Measurements from ENCODE around the gene CACNA2D4.

The CACNA2D4 gene

DNA sequence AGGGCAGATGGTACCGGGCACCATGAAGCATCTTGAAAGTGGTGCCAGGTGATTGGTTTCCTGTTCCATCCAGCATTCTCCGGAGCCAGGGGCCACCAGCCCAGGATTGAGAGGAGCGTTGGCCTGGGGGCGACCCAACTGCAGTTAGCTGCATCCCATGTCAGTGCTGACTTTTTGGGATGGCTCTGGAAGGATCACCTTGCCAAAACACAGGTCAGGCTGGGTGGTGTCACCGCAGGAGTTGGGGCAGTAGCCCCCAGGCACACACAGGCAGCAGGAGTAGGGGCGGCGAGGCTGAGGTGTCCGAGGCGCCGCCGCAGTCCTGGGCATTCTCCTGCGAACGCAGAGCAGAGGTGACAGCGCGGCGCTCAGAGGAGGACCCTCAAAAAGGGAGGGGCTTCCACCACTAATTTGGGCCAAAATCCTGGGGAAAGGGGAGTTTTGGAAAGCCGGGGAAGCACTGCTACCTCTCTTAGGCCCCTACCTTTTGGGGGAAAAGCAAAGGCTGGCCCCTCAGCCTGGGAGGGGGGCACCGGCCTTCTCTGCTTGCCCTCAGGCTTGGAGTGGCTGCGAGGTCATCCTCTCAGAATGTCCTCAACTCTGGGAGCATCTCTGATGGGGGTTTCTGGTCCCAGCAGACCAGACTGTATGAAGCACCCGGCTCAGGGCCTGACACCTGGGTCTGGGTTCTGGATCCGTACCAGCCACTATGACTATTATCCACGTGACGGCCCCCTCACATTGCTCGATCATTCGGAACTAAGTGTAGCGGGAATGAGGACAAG lies 124.8 kb downstream of the CACNA2D4 start:
- no peak for DNase-seq (ENCODE audit: low read depth in 1 of 2, low spot score in 1 of 2)

DNA sequence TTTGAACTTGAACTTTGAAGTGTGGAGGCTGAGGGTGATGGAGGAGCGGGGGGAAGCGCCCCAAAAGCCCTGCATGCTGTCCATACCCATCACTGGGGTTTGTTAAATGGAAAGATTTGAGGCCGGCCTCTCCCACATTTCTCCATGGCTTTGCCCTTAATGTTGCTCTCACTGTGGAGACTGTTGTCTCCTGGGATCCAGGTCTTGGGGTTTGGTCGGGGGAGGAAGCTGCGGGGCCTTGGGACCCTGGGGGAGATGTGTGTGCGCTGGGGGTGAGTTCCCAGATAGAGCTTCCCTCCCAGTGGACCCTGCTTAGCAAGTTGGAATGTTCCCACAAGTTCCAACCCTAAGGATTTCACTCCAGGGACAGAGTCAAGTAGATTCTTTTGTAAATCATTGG lies 126.0 kb downstream of the CACNA2D4 start:
- no peak for DNase-seq (ENCODE audit: low read depth in 1 of 2, low spot score in 1 of 2)

GRCh38 chr12:1791104-1791841 lies 127.2 kb downstream of the CACNA2D4 start:
- DNase-seq (ENCODE audit: low read depth in 1 of 2, low spot score in 1 of 2) = peak in 1 of 2 donors; percentile 55

DNA sequence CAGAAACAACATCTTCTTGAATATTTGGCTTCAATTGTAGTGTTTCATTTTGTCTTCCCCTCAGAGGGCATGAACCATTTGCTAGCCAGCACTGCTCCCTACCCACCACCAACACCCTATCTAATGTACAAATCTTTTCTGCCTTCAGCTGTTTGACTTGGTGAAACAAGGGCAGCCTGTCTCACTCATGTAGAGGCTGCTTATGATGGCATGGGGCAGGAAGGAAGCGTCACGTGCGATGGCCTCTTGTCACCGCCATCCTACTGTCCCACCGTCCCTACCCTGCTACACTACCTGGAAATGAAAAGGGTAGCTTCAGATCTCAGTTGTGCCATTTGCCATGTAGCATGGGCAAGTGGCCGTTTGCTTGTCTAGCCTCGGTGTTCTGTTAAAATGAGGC lies 128.0 kb downstream of the CACNA2D4 start:
- DNase-seq (ENCODE audit: low read depth in 1 of 2, low spot score in 1 of 2) = no peak

DNA sequence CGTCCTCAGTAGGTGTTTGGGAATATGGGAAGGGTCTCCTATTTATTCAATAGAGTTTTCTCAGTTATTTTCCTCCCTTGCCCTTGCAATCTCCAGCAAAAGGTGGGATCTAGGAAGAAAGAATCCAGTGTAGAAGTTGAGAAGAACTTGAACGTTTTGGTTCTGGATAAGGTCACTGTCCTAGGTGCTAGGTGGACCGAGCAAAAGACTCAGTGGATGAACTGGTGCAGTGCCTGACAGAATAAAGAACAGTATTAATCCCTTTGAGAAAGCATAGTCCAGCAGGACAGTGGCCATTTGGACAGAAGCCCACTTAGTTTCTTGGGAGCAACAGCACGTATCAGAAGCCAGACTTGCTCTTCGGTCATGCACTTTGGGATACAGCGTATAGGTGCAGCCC lies 130.7 kb downstream of the CACNA2D4 start:
- no peak for DNase-seq (ENCODE audit: low read depth in 1 of 2, low spot score in 1 of 2)

- no peak for DNase-seq (ENCODE audit: low read depth in 1 of 2, low spot score in 1 of 2)
These were observed 136.2 kb downstream of the CACNA2D4 start for GRCh38 chr12:1782215-1782614.

- no peak for DNase-seq (ENCODE audit: low read depth in 1 of 2, low spot score in 1 of 2)
These were observed 136.7 kb downstream of the CACNA2D4 start for GRCh38 chr12:1781772-1782171.

- no peak for DNase-seq (ENCODE audit: low read depth in 1 of 2, low spot score in 1 of 2)
These were observed 138.7 kb downstream of the CACNA2D4 start for GRCh38 chr12:1779783-1780182.

GRCh38 chr12:1778911-1779310 lies 139.5 kb downstream of the CACNA2D4 start:
- no peak for DNase-seq (ENCODE audit: low read depth in 1 of 2, low spot score in 1 of 2)

DNA sequence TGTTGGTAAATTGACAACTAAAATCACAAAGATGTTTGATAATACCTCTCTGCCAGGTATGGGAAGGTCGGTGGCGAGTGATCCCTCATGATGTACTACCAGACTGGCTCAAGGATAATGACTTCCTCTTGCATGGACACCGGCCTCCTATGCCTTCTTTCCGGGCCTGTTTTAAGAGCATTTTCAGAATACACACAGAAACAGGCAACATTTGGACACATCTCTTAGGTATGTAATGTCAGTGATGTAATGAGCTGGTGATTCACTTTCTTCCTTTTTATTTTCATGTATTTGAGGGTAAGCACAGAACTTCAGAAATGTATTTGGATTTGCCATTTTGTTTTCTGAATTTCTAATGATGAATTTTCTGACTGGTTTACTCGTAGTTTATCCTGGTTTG lies 140.7 kb downstream of the CACNA2D4 start:
- DNase-seq (ENCODE audit: low read depth in 1 of 2, low spot score in 1 of 2) = no peak

GRCh38 chr12:1776170-1776921 lies 142.1 kb downstream of the CACNA2D4 start:
- no peak for DNase-seq (ENCODE audit: low read depth in 1 of 2, low spot score in 1 of 2)

DNA sequence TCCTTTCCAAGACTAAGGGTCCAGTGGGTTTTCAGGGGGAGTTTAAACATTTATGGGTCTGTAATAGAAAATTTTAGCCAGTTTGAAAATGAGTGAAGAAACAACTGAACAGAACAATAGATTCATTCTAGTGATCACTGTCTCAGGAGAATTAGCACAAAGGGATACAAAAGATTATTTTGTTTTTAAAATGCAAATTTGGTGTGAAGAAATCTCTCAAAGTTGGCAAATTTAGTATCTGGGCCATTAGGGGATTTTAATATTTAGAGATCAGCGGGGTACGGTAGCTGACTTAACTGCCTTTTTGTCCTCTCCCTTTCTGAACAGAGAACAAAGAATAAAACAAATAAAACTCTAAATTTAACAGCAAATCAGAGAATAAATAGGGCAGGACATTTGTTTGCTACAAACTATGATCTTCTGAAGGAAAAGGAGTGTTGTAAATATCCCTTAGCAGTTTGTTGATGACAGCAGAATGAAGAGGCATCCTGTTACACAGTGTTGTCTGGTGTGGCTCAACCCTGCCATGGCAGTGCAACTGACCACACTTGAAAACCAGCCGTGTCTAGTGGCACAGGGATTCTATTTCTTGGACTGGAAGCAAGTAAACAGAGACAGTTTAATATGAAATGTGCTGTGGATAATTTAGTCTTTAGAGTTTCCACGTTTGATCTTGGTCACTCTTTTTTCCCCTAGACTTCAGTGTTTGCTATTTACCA lies 144.4 kb downstream of the CACNA2D4 start:
- no peak for DNase-seq (ENCODE audit: low read depth in 1 of 2, low spot score in 1 of 2)

GRCh38 chr12:1769809-1770494 lies 148.5 kb downstream of the CACNA2D4 start:
- no peak for DNase-seq (ENCODE audit: low read depth in 1 of 2, low spot score in 1 of 2)

- DNase-seq (ENCODE audit: low read depth in 1 of 2, low spot score in 1 of 2) = no peak
These were observed 149.8 kb downstream of the CACNA2D4 start for GRCh38 chr12:1768615-1769014.

GRCh38 chr12:1767407-1768090 lies 150.9 kb downstream of the CACNA2D4 start:
- no peak for DNase-seq (ENCODE audit: low read depth in 1 of 2, low spot score in 1 of 2)

GRCh38 chr12:1766110-1766509 lies 152.3 kb downstream of the CACNA2D4 start:
- DNase-seq (ENCODE audit: low read depth in 1 of 2, low spot score in 1 of 2) = no peak

- DNase-seq (ENCODE audit: low read depth in 1 of 2, low spot score in 1 of 2) = no peak
These were observed 155.3 kb downstream of the CACNA2D4 start for GRCh38 chr12:1763153-1763552.

- DNase-seq (ENCODE audit: low read depth in 1 of 2, low spot score in 1 of 2) = no peak
These were observed 156.6 kb downstream of the CACNA2D4 start for GRCh38 chr12:1761857-1762256.

- no peak for DNase-seq (ENCODE audit: low read depth in 1 of 2, low spot score in 1 of 2)
These were observed 157.7 kb downstream of the CACNA2D4 start for GRCh38 chr12:1760566-1761382.
